ENCODE data around the gene HAUS5. TPM values are rescaled to one million over a fixed set of nuclear protein-coding genes. Genes with fewer than 3 reads are reported as not detected.

HAUS5 gene
- total RNA-seq, 1 experiment from 2014 or later, result 32.9 TPM

DNA sequence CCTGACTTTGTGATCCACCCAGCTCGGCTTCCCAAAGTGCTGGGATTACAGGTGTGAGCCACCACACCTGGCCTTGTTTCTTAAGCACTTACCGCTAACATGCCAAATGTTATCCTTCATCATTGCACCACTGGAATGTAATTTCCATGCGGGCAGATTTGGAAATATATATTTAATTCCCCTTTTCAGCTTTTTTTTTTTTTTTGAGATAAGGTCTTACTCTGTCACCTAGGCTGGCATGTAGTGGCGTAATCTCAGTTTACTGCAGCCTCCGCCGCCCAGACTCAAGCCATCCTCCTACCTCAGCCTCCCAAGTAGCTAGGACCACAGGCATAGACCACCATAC is 49.4 kb downstream of the HAUS5 start:
- WGBS (ENCODE audit: extremely low coverage, insufficient read length, low lambda C conversion rate), result no CpG with 5 or more reads among the region's 6 CpGs
- H3K14ac ChIP-seq (ENCODE audit: insufficient read depth, low read length), result no peak overlapping the region
- peaks cover 38 to 69% (median 61%) of the 10 kb centered on the region in 3 experiments for H3K36me3 Mint-ChIP-seq (ENCODE audit: insufficient read depth in 1 of 3, low read depth in 3 of 3)

More for the DNA sequence above, 49.4 kb downstream of the HAUS5 start:
- Histone ChIP-seq H2BK120ac (ENCODE audit: low read depth, low read length, poor library complexity, severe bottlenecking) (no peak overlapping the region), H3K4me2 (ENCODE audit: insufficient read depth, insufficient read length, low read length) (no peak overlapping the region), H4K20me1 (ENCODE audit: control insufficient read depth, insufficient read depth, insufficient read length) (no peaks in the 10 kb centered on the region), H4K91ac (ENCODE audit: insufficient read length, low read depth, low read length) (no peak overlapping the region), H3K56ac (ENCODE audit: insufficient read length, low read depth, low read length) (no peak overlapping the region), H2AK5ac (ENCODE audit: insufficient read length, low read length) (no peak overlapping the region), H3K4me1 (ENCODE audit: insufficient read depth, low read length) (no peaks in the 10 kb centered on the region), H2AFZ (ENCODE audit: low read length) (no peak overlapping the region), H3K4ac (ENCODE audit: low read depth, low read length) (no peak overlapping the region), H3K23ac (ENCODE audit: insufficient read length, low read depth, low read length) (no peak overlapping the region), H2BK5ac (ENCODE audit: insufficient read length, low read length) (no peak overlapping the region), H2BK15ac (ENCODE audit: low read depth, low read length) (no peak overlapping the region), H3K27ac (ENCODE audit: insufficient read length, low read depth, low read length) (no peak overlapping the region), H3T11ph (ENCODE audit: low read length) (no peak overlapping the region), H3K79me1 (ENCODE audit: insufficient read depth, low read depth, low read length, poor library complexity, severe bottlenecking) (no peaks in the 10 kb centered on the region), H3K27me3 (ENCODE audit: insufficient read depth, low read length) (no peaks in the 10 kb centered on the region), H3K18ac (ENCODE audit: insufficient read length, low read depth, low read length) (no peak overlapping the region), H4K8ac (replicated peaks; ENCODE audit: insufficient read length, low read depth, low read length) (no peak overlapping the region), H3K9ac (ENCODE audit: extremely low read depth, insufficient read length, low read length) (no peak overlapping the region), H3K79me2 (ENCODE audit: insufficient read depth, low read length) (no peaks in the 10 kb centered on the region), H3K9me3 (ENCODE audit: control insufficient read depth, low read depth, low read length) (no peaks in the 10 kb centered on the region), H2BK20ac (ENCODE audit: low read depth, low read length, poor library complexity, severe bottlenecking) (no peak overlapping the region), H3K23me2 (ENCODE audit: insufficient read length, low read depth, low read length, poor library complexity, severe bottlenecking) (no peaks in the 10 kb centered on the region), H2BK12ac (ENCODE audit: insufficient read length, low read depth, low read length) (no peak overlapping the region), H4K5ac (ENCODE audit: insufficient read length, low read depth, low read length) (no peak overlapping the region)
- DNase-seq, result no peak
- TF ChIP-seq, protein P1, sequence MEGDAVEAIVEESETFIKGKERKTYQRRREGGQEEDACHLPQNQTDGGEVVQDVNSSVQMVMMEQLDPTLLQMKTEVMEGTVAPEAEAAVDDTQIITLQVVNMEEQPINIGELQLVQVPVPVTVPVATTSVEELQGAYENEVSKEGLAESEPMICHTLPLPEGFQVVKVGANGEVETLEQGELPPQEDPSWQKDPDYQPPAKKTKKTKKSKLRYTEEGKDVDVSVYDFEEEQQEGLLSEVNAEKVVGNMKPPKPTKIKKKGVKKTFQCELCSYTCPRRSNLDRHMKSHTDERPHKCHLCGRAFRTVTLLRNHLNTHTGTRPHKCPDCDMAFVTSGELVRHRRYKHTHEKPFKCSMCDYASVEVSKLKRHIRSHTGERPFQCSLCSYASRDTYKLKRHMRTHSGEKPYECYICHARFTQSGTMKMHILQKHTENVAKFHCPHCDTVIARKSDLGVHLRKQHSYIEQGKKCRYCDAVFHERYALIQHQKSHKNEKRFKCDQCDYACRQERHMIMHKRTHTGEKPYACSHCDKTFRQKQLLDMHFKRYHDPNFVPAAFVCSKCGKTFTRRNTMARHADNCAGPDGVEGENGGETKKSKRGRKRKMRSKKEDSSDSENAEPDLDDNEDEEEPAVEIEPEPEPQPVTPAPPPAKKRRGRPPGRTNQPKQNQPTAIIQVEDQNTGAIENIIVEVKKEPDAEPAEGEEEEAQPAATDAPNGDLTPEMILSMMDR (conservative IDR thresholded peaks at IDR 0.05), result no peak
- H3K4me3 Mint-ChIP-seq, result no peak overlapping the region
- no peaks in the 10 kb centered on the region for H3K4me1 Mint-ChIP-seq
- no peak overlapping the region for H3K27ac Mint-ChIP-seq
- no peaks in the 10 kb centered on the region for H3K9me3 Mint-ChIP-seq
- H3K27me3 Mint-ChIP-seq (ENCODE audit: low read depth), result no peaks in the 10 kb centered on the region

Data from H9 (cell line).